Coronary artery (tissue), 2 donors: ENCODE data around the gene RAB3IP.

ENCODE experiments used
- DNase-seq: peaks from one replicate; pipeline ENCODE4 v3.0.0-alpha.2; 2017; ENCODE audit warnings: low spot score
- H3K27ac ChIP-seq, 2 donors: fragments of 200-600 bp; sonication (generic); one replicate each; pipeline ENCODE4 v1.5.1; 2016 to 2019
- H3K4me3 ChIP-seq: fragments of 200-600 bp; sonication (generic); 2 replicates; pipeline ENCODE4 v1.5.1; 2016; ENCODE audit warnings: mild to moderate bottlenecking, moderate library complexity
- CTCF ChIP-seq: fragments of 200-600 bp; sonication (generic); IDR thresholded peaks from one replicate; pipeline ENCODE4 v1.5.1; 2019; ENCODE audit warnings: antibody characterized with exemption

The RAB3IP gene

DNA sequence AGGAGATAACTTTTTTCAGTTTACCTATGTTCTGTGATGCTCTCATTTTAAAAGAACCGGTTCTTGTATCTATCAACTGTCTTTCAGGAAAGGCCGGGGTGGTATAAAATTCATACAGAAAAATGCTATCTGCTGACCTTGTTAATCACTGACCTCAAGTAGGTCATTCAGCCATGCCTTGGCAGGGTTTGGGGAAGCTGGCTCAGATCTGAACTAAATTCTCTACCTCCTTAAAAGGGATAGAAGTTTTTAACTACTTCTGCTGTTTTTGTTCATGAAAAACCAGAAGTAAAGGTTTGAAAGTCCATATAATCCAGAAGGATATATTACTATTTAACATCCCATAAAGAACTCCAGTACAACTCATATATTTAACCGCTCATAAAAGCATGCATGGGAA, 96.4 kb downstream of the RAB3IP start:
- no peak overlapping the region for H3K4me3 ChIP-seq
- H3K27ac ChIP-seq, result no peak overlapping the region
- no peak for DNase-seq
- TF ChIP-seq CTCF, result no peak

- no peak for TF ChIP-seq CTCF
- no peak overlapping the region for H3K27ac ChIP-seq
- H3K4me3 ChIP-seq, result no peak overlapping the region
- no peak for DNase-seq
Observed at GRCh38 chr12:69836015-69836414, 97.4 kb downstream of the RAB3IP start.

DNA sequence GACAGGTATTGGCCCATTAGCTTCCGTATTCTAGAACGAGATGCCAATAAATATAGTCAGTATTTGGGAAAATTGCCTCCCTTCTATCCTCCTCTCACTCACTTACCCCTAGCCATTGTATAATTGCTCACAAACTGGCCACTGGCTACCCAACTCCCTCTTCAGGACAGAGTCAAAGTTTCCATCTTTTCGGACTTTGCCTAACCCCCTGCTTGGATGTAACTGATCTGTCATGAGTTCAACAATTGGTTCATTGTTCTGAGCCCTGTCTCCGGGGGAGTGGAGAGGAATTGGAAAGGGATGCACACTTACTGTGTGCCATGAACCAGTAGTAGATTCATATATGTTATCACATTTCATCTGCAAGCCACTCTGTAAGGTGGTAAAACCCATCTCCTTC, 98.5 kb downstream of the RAB3IP start:
- Histone ChIP-seq H3K27ac (no peak overlapping the region), H3K4me3 (no peak overlapping the region)
- no peak for DNase-seq
- no peak for TF ChIP-seq CTCF

- H3K4me3 ChIP-seq, result no peak overlapping the region
- no peak overlapping the region for H3K27ac ChIP-seq
- TF ChIP-seq CTCF, result no peak
- no peak for DNase-seq
Observed at GRCh38 chr12:69837657-69838415, 99.2 kb downstream of the RAB3IP start.

DNA sequence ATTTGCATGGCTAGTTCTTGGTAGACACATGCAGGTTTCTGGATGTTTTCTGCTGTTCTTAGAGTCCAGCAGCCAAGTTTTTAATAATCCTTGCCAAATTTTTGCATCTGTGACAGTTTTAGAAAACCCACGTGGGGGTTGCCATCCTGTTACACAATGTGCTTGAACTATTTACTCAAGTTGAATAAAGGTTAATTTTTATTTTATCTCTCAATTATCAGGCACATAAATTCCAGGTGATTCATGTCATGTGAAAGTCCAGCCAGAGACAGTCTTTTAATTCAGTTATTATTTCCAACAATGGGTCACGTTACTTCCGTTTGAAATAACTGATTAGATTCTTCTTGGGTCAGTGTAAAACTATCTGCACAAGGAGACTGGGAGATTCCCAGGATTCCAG, 102.1 kb downstream of the RAB3IP start:
- DNase-seq, result no peak
- TF ChIP-seq CTCF, result no peak
- H3K4me3 ChIP-seq, result no peak overlapping the region
- H3K27ac ChIP-seq, result no peak overlapping the region

DNA sequence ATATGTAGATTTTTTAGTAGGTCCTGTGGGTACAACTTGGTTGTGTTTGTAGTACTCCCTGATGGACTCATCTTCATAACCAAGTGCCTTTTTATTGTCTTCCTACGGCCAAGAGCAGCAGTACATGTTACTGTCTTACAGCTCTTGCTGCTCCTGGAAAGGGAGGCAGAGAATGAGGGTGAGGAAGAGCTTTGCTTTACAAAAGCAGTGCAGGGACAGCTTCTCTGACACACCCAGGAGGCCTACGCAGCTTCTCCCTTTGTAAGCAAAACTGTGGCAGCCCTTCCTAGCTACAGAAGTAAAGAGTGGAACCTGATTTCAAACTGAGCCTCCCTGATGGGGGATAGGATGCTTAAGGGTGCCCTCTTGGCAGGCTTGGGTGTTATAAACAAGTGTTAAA, 104.9 kb downstream of the RAB3IP start:
- TF ChIP-seq CTCF, result no peak
- H3K4me3 ChIP-seq, result no peak overlapping the region
- H3K27ac ChIP-seq, result no peak overlapping the region
- DNase-seq, result no peak

DNA sequence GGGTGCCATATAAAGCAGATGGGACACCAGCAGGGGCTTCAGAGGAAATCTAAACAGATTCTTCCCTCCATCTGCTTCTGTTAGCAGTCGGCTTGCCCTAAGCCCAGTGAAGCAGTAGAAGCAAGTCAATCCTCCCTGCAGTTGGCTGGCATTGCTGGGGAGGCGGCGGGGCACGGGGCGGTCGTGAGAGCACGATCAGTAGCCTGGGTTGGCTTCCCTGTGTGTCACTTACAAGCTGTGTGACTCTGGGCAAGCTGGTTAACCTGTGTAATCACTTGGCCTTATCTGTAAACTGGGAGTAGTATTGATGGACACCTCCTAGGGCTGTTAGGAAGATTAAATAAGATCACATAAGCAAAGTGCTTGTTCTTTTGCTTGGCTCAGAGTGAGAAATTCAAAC, 105.8 kb downstream of the RAB3IP start:
- no peak overlapping the region for H3K27ac ChIP-seq
- TF ChIP-seq CTCF, result no peak
- DNase-seq, result no peak
- no peak overlapping the region for H3K4me3 ChIP-seq
